H1 (cell line): ENCODE results near the gene SEL1L2. TPM values are rescaled to one million over a fixed set of nuclear protein-coding genes. Genes with fewer than 3 reads are reported as not detected.
A peak's percentile ranks its signal among the peaks of the same experiment; 100 is the strongest.

Experiments
- CTCF ChIA-PET: fragments of 300-600 bp; sonication (Branson Sonifier 250); formaldehyde crosslinking; loops from one replicate; lab custom pipeline; 2021; ENCODE audit not compliant: partially characterized antibody; lab: Charles Lee
- POLR2A ChIA-PET: fragments of 300-600 bp; sonication (Branson Sonifier 250); formaldehyde crosslinking; loops from one replicate; lab custom pipeline; 2021; ENCODE audit warnings: inconsistent platforms; ENCODE audit not compliant: partially characterized antibody; lab: Charles Lee
- DNase-seq, 2 experiments: peaks; one replicate each; pipeline versions ENCODE4 v3.0.0 to v3.0.0-alpha.2; 2010 to 2022; ENCODE audit warnings: low spot score in 2 of 2, low read depth in 1 of 2, mixed read lengths in 1 of 2
- FAIRE-seq: peaks from 2 replicates; lab custom pipeline; 2011; peaks lifted over from hg19 to GRCh38; lab: Jason Lieb, UNC
- H2AFZ ChIP-seq: 2 replicates; pipeline ENCODE4 v1.8.1; 2012; ENCODE audit warnings: low read length, inconsistent platforms
- H2AK5ac ChIP-seq: 2 replicates; pipeline ENCODE4 v1.6.1; 2013; ENCODE audit warnings: low read depth, low read length
- H2BK120ac ChIP-seq: replicated peaks from 2 replicates; pipeline ENCODE3; 2013; ENCODE audit warnings: low read depth, low read length, inconsistent platforms
- H2BK12ac ChIP-seq: 2 replicates; pipeline ENCODE4 v1.6.1; 2013; ENCODE audit warnings: low read depth, low read length
- H2BK15ac ChIP-seq: 2 replicates; pipeline ENCODE4 v1.6.1; 2013; ENCODE audit warnings: low read length
- H2BK20ac ChIP-seq: 2 replicates; pipeline ENCODE4 v1.6.1; 2013; ENCODE audit warnings: low read length
- H2BK5ac ChIP-seq: 2 replicates; pipeline ENCODE4 v1.6.1; 2013; ENCODE audit warnings: low read depth, low read length
- H3K14ac ChIP-seq: 2 replicates; pipeline ENCODE4 v1.6.1; 2013; ENCODE audit warnings: inconsistent platforms; ENCODE audit not compliant: insufficient read length
- H3K18ac ChIP-seq: 2 replicates; pipeline ENCODE4 v1.6.1; 2013; ENCODE audit warnings: low read length; ENCODE audit errors: extremely low read depth
- H3K23ac ChIP-seq: 2 replicates; pipeline ENCODE4 v1.6.1; 2013; ENCODE audit warnings: inconsistent platforms; ENCODE audit not compliant: insufficient read length
- H3K23me2 ChIP-seq: 2 replicates; pipeline ENCODE4 v1.6.1; 2013; ENCODE audit warnings: low read depth, low read length
- H3K27ac ChIP-seq: 2 replicates; pipeline ENCODE4 v1.6.1; 2011; ENCODE audit warnings: low read depth, low read length, inconsistent platforms
- H3K27me3 ChIP-seq, 4 experiments: replicated peaks in 1 of 4; 1 replicate in 1 of 4; 2 replicates in 3 of 4; pipeline versions ENCODE4 v1.6.1 to v1.8.1; 2011 to 2013; ENCODE audit warnings: low read length in 3 of 4, mild to moderate bottlenecking in 3 of 4, inconsistent platforms in 2 of 4, mixed read lengths in 2 of 4, moderate library complexity in 1 of 4; ENCODE audit not compliant: control insufficient read depth in 3 of 4, insufficient read depth in 3 of 4; ENCODE audit errors: extremely low read depth in 1 of 4
- H3K36me3 ChIP-seq, 4 experiments: 2 replicates each; pipeline versions ENCODE4 v1.6.1 to v1.8.1; 2011 to 2013; ENCODE audit warnings: mild to moderate bottlenecking in 4 of 4, low read length in 3 of 4, moderate library complexity in 2 of 4, control low read depth in 1 of 4, inconsistent platforms in 1 of 4; ENCODE audit not compliant: insufficient read depth in 4 of 4, control insufficient read depth in 2 of 4
- H3K4ac ChIP-seq: replicated peaks from 2 replicates; pipeline ENCODE3; 2013; ENCODE audit warnings: low read length, low read depth, mixed read lengths, inconsistent platforms; ENCODE audit not compliant: insufficient read length
- H3K4me1 ChIP-seq, 4 experiments: replicated peaks in 1 of 4; 1 replicate in 1 of 4; 2 replicates in 3 of 4; pipeline versions ENCODE4 v1.6.1 to v1.8.1; 2011 to 2013; ENCODE audit warnings: low read length in 3 of 4, inconsistent platforms in 2 of 4, mixed read lengths in 1 of 4; ENCODE audit not compliant: insufficient read depth in 4 of 4, control insufficient read depth in 3 of 4
- H3K4me2 ChIP-seq, 2 experiments: 2 replicates each; pipeline versions ENCODE4 v1.6.1 to v1.8.1; 2011 to 2013; ENCODE audit warnings: low read depth in 2 of 2, low read length in 2 of 2, control low read depth in 1 of 2, inconsistent platforms in 1 of 2, mild to moderate bottlenecking in 1 of 2; ENCODE audit not compliant: insufficient read depth in 1 of 2
- H3K4me3 ChIP-seq, 4 experiments: fragments of 200-600, 300-600 bp in 1 of 4; sonication (generic), shearing (Covaris generic), sonication (Bioruptor Twin) in 1 of 4; 2 replicates each; pipeline versions ENCODE4 v1.5.1 to v1.8.1; 2011 to 2016; ENCODE audit warnings: low read length in 4 of 4, low read depth in 3 of 4, control low read depth in 2 of 4, inconsistent platforms in 2 of 4, mild to moderate bottlenecking in 2 of 4, mixed read lengths in 1 of 4, moderate library complexity in 1 of 4; ENCODE audit not compliant: insufficient read depth in 2 of 4; ENCODE audit errors: extremely low read depth in 1 of 4
- H3K56ac ChIP-seq: replicated peaks from 2 replicates; pipeline ENCODE3; 2013; ENCODE audit warnings: low read depth, mild to moderate bottlenecking, mixed read lengths, low read length, inconsistent platforms; ENCODE audit not compliant: insufficient read length
- H3K79me1 ChIP-seq: 2 replicates; pipeline ENCODE4 v1.6.1; 2013; ENCODE audit warnings: low read depth, low read length, control low read depth
- H3K79me2 ChIP-seq, 2 experiments: 2 replicates each; pipeline versions ENCODE4 v1.6.1 to v1.8.1; 2012 to 2013; ENCODE audit warnings: low read length in 2 of 2, mild to moderate bottlenecking in 2 of 2, inconsistent platforms in 1 of 2; ENCODE audit not compliant: insufficient read depth in 2 of 2, control insufficient read depth in 1 of 2
- H3K9ac ChIP-seq, 4 experiments: replicated peaks in 1 of 4; 1 replicate in 1 of 4; 2 replicates in 3 of 4; pipeline versions ENCODE4 v1.6.1 to v1.8.1; 2011 to 2013; ENCODE audit warnings: low read depth in 3 of 4, low read length in 3 of 4, control low read depth in 2 of 4, mild to moderate bottlenecking in 2 of 4, moderate library complexity in 2 of 4, inconsistent platforms in 1 of 4; ENCODE audit errors: extremely low read depth in 1 of 4
- H3K9me3 ChIP-seq, 2 experiments: 2 replicates each; pipeline versions ENCODE4 v1.6.1 to v1.8.1; 2012 to 2013; ENCODE audit warnings: mild to moderate bottlenecking in 2 of 2, moderate library complexity in 2 of 2, control low read depth in 1 of 2, inconsistent platforms in 1 of 2, low read depth in 1 of 2, low read length in 1 of 2, mixed read lengths in 1 of 2; ENCODE audit not compliant: insufficient read depth in 2 of 2
- H4K20me1 ChIP-seq, 2 experiments: replicated peaks in 1 of 2; 2 replicates each; pipeline versions ENCODE3 to v1.8.1; 2011 to 2013; ENCODE audit warnings: inconsistent platforms in 2 of 2, low read length in 2 of 2, mild to moderate bottlenecking in 1 of 2; ENCODE audit not compliant: insufficient read depth in 2 of 2, control insufficient read depth in 1 of 2
- H4K5ac ChIP-seq: 2 replicates; pipeline ENCODE4 v1.6.1; 2013; ENCODE audit warnings: low read length, low read depth, mixed read lengths, inconsistent platforms; ENCODE audit not compliant: insufficient read length
- H4K8ac ChIP-seq: 2 replicates; pipeline ENCODE4 v1.8.0; 2013; ENCODE audit warnings: mild to moderate bottlenecking, moderate library complexity, low read length, inconsistent platforms; ENCODE audit not compliant: insufficient read depth; ENCODE audit errors: extremely low read depth
- H4K91ac ChIP-seq: replicated peaks from 2 replicates; pipeline ENCODE3; 2013; ENCODE audit warnings: low read length, mixed read lengths, inconsistent platforms; ENCODE audit not compliant: insufficient read length
- EP300 ChIP-seq, 2 experiments: IDR thresholded peaks; 1 replicate in 1 of 2; 2 replicates in 1 of 2; pipeline ENCODE4 v1.6.1; 2011 to 2012; ENCODE audit warnings: low read depth in 2 of 2, low read length in 2 of 2, mild to moderate bottlenecking in 2 of 2, borderline replicate concordance in 1 of 2, inconsistent platforms in 1 of 2, moderate library complexity in 1 of 2
- POLR2A ChIP-seq, 2 experiments: IDR thresholded peaks; 1 replicate in 1 of 2; 2 replicates in 1 of 2; pipeline ENCODE4 v1.6.1; 2011; ENCODE audit warnings: low read depth in 2 of 2, low read length in 2 of 2, mild to moderate bottlenecking in 2 of 2; ENCODE audit errors: control extremely low read depth in 1 of 2
- SIN3A ChIP-seq, 2 experiments: IDR thresholded peaks in 1 of 2; conservative IDR thresholded peaks in 1 of 2; 2 replicates each; pipeline ENCODE4 v1.6.1; 2011 to 2012; ENCODE audit warnings: low read length in 2 of 2, improper control_type of control experiment in 1 of 2, low read depth in 1 of 2, mild to moderate bottlenecking in 1 of 2
- SP1 ChIP-seq: IDR thresholded peaks from 2 replicates; pipeline ENCODE4 v1.6.1; 2011; ENCODE audit warnings: low read depth, low read length
- WGBS, 2 experiments: shearing (Covaris generic) in 1 of 2; methylation state at CpG; one replicate each; pipeline versions ENCODE4 v1.1.6 to v1.1.7; 2013 to 2015; ENCODE audit warnings: low lambda C conversion rate in 2 of 2, mixed read lengths in 2 of 2, inconsistent platforms in 1 of 2, low coverage in 1 of 2, missing lambda C conversion rate in 1 of 2; ENCODE audit not compliant: insufficient replicate concordance in 2 of 2, insufficient coverage in 1 of 2, insufficient read length in 1 of 2; ENCODE audit errors: extremely low coverage in 1 of 2, missing lambda C conversion rate in 1 of 2; 5-methylcytosine and 5-hydroxymethylcytosine counted together
- polyA plus RNA-seq, 7 experiments: library from polyadenylated mRNA; depleted of rRNA in 3 of 7; stranded (reverse) in 5 of 7; unstranded in 2 of 7; fragments of >200 nt in 5 of 7; fragments of 200-250 nt in 2 of 7; gene quantifications; 1 replicate in 5 of 7; 2 replicates in 1 of 7; 4 replicates in 1 of 7; pipeline versions ENCODE4 v1.2.1 to v1.2.3, GENCODE V29; 2011 to 2013; ENCODE audit warnings: missing spikeins in 2 of 7, mixed read lengths in 2 of 7
- total RNA-seq: library from RNA; stranded (reverse); fragmentation: NEBNext Ultra II Directional; extraction: Animal tissue kit (Norgen Biotek cat#: 25700); gene quantifications from 2 replicates; pipeline ENCODE4 v1.2.1, GENCODE V29; 2021

SEL1L2 gene
- total and polyA plus RNA-seq, 2 of the 8 experiments (the other 6 are each of a cell fraction or from before 2014, with no cell fraction given): not detected

GRCh38 chr20:13915284-13915683, 75.1 kb downstream of the SEL1L2 start:
- H2BK120ac ChIP-seq: no peak overlapping the region
- H3K9me3 ChIP-seq: no peaks in the 10 kb centered on the region
- no peaks in the 10 kb centered on the region for H3K79me1 ChIP-seq
- WGBS, 2 experiments: 74% methylated on average over 3 of the region's 3 CpGs; no CpG with 5 or more reads in 1 of the 2 experiments
- H2AFZ ChIP-seq: peak overlapping the region; percentile 54; the same call in 1 of the 2 replicates
- CTCF ChIA-PET: interaction anchor here (1.0 to 1.3 kb wide), 2 partner anchors 100 to 139 kb away, joined by 3 read pairs; no protein-coding TSS in a partner anchor
- H3K27ac ChIP-seq: no peak overlapping the region
- H2BK12ac ChIP-seq: no peak overlapping the region
- H4K20me1 ChIP-seq: no peaks in the 10 kb centered on the region
- FAIRE-seq (no peak), DNase-seq (no peak)
- H2BK15ac ChIP-seq: no peak overlapping the region
- H4K91ac ChIP-seq: no peak overlapping the region
- no peaks in the 10 kb centered on the region for H3K4me1 ChIP-seq
- H2BK20ac ChIP-seq: no peak overlapping the region
- H3K79me2 ChIP-seq: no peaks in the 10 kb centered on the region
- H2BK5ac ChIP-seq: no peak overlapping the region
- no peak overlapping the region for H3K4me2 ChIP-seq
- H3K36me3 ChIP-seq: no peaks in the 10 kb centered on the region
- H3K27me3 ChIP-seq: no peaks in the 10 kb centered on the region
- no peak overlapping the region for H3K18ac ChIP-seq
- H4K5ac ChIP-seq: no peak overlapping the region
- no peak overlapping the region for H3K14ac ChIP-seq
- TF ChIP-seq SIN3A (conservative IDR thresholded peaks at IDR 0.05 in 1 of 2, IDR thresholded peaks at IDR 0.05 in 1 of 2; ENCODE audit: low read depth in 1 of 2, low read length in 2 of 2) (no peak), POLR2A (IDR thresholded peaks at IDR 0.05; ENCODE audit: control extremely low read depth in 1 of 2, low read depth in 2 of 2, low read length in 2 of 2) (no peak), SP1 (no peak), EP300 (IDR thresholded peaks at IDR 0.05; ENCODE audit: borderline replicate concordance in 1 of 2, low read depth in 2 of 2, low read length in 2 of 2) (no peak)
- H3K23ac ChIP-seq: no peak overlapping the region
- no peak overlapping the region for H3K9ac ChIP-seq
- POLR2A ChIA-PET: no interaction called here
- no peak overlapping the region for H3K4me3 ChIP-seq
- no peak overlapping the region for H3K4ac ChIP-seq
- H4K8ac ChIP-seq: no peak overlapping the region
- no peaks in the 10 kb centered on the region; the same call in 1 of the 2 replicates for H3K23me2 ChIP-seq
- no peak overlapping the region for H2AK5ac ChIP-seq
- H3K56ac ChIP-seq: no peak overlapping the region
